Breast epithelium (tissue), 4 donors: ENCODE measurements around the gene ITPR3. TPM values are rescaled to one million over a fixed set of nuclear protein-coding genes. Genes with fewer than 3 reads are reported as not detected.
A peak's percentile ranks its signal among the peaks of the same experiment; 100 is the strongest.

Experiments used
- DNase-seq, 2 donors: peaks; one replicate each; pipeline ENCODE4 v3.0.0-alpha.2; 2019; ENCODE audit warnings: low spot score in 2 of 2
- H3K27ac ChIP-seq, 2 donors: fragments of 200-600 bp; sonication (generic) in 1 of 2; one replicate each; pipeline ENCODE4 v1.5.1; 2016 to 2019; ENCODE audit warnings: mild to moderate bottlenecking in 1 of 2
- H3K27me3 ChIP-seq, 2 donors: fragments of 200-600 bp; sonication (generic) in 1 of 2; one replicate each; pipeline versions ENCODE4 v1.5.1 to v1.6.0; 2017 to 2019; ENCODE audit warnings: control low read depth in 1 of 2, mild to moderate bottlenecking in 1 of 2
- H3K36me3 ChIP-seq: fragments of 200-600 bp; one replicate; pipeline ENCODE4 v1.5.1; 2019
- H3K4me1 ChIP-seq, 2 donors: fragments of 200-600 bp; sonication (generic); one replicate each; pipeline ENCODE4 v1.5.1; 2016 to 2019; ENCODE audit warnings: control low read depth in 1 of 2
- H3K4me3 ChIP-seq, 3 donors: fragments of 200-600 bp; sonication (generic); 1 replicate in 2 of 3; 2 replicates in 1 of 3; pipeline ENCODE4 v1.5.1; 2016 to 2019; ENCODE audit warnings: mild to moderate bottlenecking in 3 of 3, moderate library complexity in 2 of 3
- H3K9me3 ChIP-seq, 2 donors: fragments of 200-600 bp; sonication (generic) in 1 of 2; one replicate each; pipeline ENCODE4 v1.5.1; 2016 to 2019; ENCODE audit warnings: control low read depth in 1 of 2
- CTCF ChIP-seq, 3 donors: fragments of 450-650 bp; IDR thresholded peaks; one replicate each; pipeline ENCODE4 v1.5.1; 2016 to 2017; ENCODE audit warnings: antibody characterized with exemption in 3 of 3, mild to moderate bottlenecking in 3 of 3, moderate library complexity in 3 of 3
- POLR2A ChIP-seq: fragments of 450-650 bp; IDR thresholded peaks from one replicate; pipeline ENCODE4 v1.6.1; 2016; ENCODE audit warnings: antibody characterized with exemption, mild to moderate bottlenecking, moderate library complexity
- POLR2AphosphoS5 ChIP-seq, 3 donors: sonication (generic); formaldehyde crosslinking; IDR thresholded peaks; one replicate each; pipeline ENCODE4 v1.6.1; 2017; ENCODE audit warnings: antibody characterized with exemption in 3 of 3
- intact Hi-C: fragments of 100-400 bp; cut with DNase I; formaldehyde crosslinking; loops from one replicate; pipeline ENCODE4 v1.15.1; 2023; ENCODE audit warnings: low total_unique reads
- total RNA-seq, 3 donors: library from RNA; depleted of rRNA; stranded (reverse); fragments of >200 nt; gene quantifications; one replicate each; pipeline ENCODE4 v1.1.0, GENCODE V29; 2016

The ITPR3 gene
- total RNA-seq, 3 donors from 2014 or later, result 18.4 to 40.0 (median 27.7) TPM

GRCh38 chr6:33675968-33676367, 54.8 kb downstream of the ITPR3 start:
- DNase-seq, result no peak
- no peaks in the 10 kb centered on the region for H3K4me1 ChIP-seq
- H3K4me3 ChIP-seq, result no peak overlapping the region
- intact Hi-C loops, result no loop called here
- H3K27ac ChIP-seq, result peak overlapping the region in 1 of 2 donors; percentile 69
- H3K36me3 ChIP-seq, result no peaks in the 10 kb centered on the region
- H3K9me3 ChIP-seq, result no peaks in the 10 kb centered on the region
- H3K27me3 ChIP-seq, result no peaks in the 10 kb centered on the region
- no peak for TF ChIP-seq CTCF (IDR thresholded peaks at IDR 0.05)
- TF ChIP-seq POLR2AphosphoS5 (IDR thresholded peaks at IDR 0.05), result no peak
- TF ChIP-seq POLR2A, result no peak

GRCh38 chr6:33676416-33677142, 55.5 kb downstream of the ITPR3 start:
- no peak for TF ChIP-seq POLR2AphosphoS5 (IDR thresholded peaks at IDR 0.05)
- TF ChIP-seq CTCF (IDR thresholded peaks at IDR 0.05), result no peak
- no peak for TF ChIP-seq POLR2A
- Histone ChIP-seq H3K4me1 (no peaks in the 10 kb centered on the region), H3K27ac (peak overlapping the region in 1 of 2 donors; percentile 69), H3K27me3 (no peaks in the 10 kb centered on the region), H3K36me3 (no peaks in the 10 kb centered on the region), H3K9me3 (no peaks in the 10 kb centered on the region), H3K4me3 (no peak overlapping the region)
- intact Hi-C loops, result no loop called here
- DNase-seq, result no peak

GRCh38 chr6:33677143-33677660, 56.1 kb downstream of the ITPR3 start:
- Histone ChIP-seq H3K36me3 (no peaks in the 10 kb centered on the region), H3K27me3 (no peaks in the 10 kb centered on the region), H3K4me3 (no peak overlapping the region), H3K9me3 (no peaks in the 10 kb centered on the region), H3K27ac (peak overlapping the region in 1 of 2 donors; percentile 69), H3K4me1 (no peaks in the 10 kb centered on the region)
- intact Hi-C loops, result no loop called here
- TF ChIP-seq CTCF (IDR thresholded peaks at IDR 0.05) (no peak), POLR2A (no peak), POLR2AphosphoS5 (IDR thresholded peaks at IDR 0.05) (no peak)
- DNase-seq, result no peak

GRCh38 chr6:33677689-33678088, 56.6 kb downstream of the ITPR3 start:
- no peak overlapping the region for H3K4me3 ChIP-seq
- H3K4me1 ChIP-seq, result no peaks in the 10 kb centered on the region
- no peaks in the 10 kb centered on the region for H3K27me3 ChIP-seq
- H3K36me3 ChIP-seq, result peaks cover 1% of the 10 kb centered on the region
- DNase-seq, result no peak
- intact Hi-C loops, result no loop called here
- H3K9me3 ChIP-seq, result no peaks in the 10 kb centered on the region
- H3K27ac ChIP-seq, result peak overlapping the region in 1 of 2 donors; percentile 26
- no peak for TF ChIP-seq CTCF (IDR thresholded peaks at IDR 0.05)
- no peak for TF ChIP-seq POLR2A
- no peak for TF ChIP-seq POLR2AphosphoS5 (IDR thresholded peaks at IDR 0.05)

- intact Hi-C loops, result no loop called here
- Histone ChIP-seq H3K27ac (no peak overlapping the region), H3K27me3 (no peaks in the 10 kb centered on the region), H3K36me3 (peaks cover 6% of the 10 kb centered on the region), H3K4me1 (no peaks in the 10 kb centered on the region), H3K9me3 (no peaks in the 10 kb centered on the region), H3K4me3 (no peak overlapping the region)
- DNase-seq, result no peak
- TF ChIP-seq POLR2A (no peak), POLR2AphosphoS5 (IDR thresholded peaks at IDR 0.05) (no peak), CTCF (IDR thresholded peaks at IDR 0.05) (no peak)
These were observed 57.3 kb downstream of the ITPR3 start for GRCh38 chr6:33678233-33678931.
